Type B pancreatic cell (in vitro differentiated cells): Measurements from ENCODE around the gene ZCCHC24. TPM values are rescaled to one million over a fixed set of nuclear protein-coding genes. Genes with fewer than 3 reads are reported as not detected.
A peak's percentile ranks its signal among the peaks of the same experiment; 100 is the strongest.

Source experiments
- DNase-seq: peaks from one replicate; pipeline ENCODE4 v3.0.0; 2021; ENCODE audit warnings: mixed read lengths; ENCODE audit not compliant: unreplicated experiment; ENCODE audit errors: extremely low spot score
- H3K27ac Mint-ChIP-seq: 2 replicates; pipeline ENCODE4 v1.8.0; 2021; ENCODE audit warnings: mild to moderate bottlenecking, mixed read lengths
- H3K27me3 Mint-ChIP-seq: 2 replicates; pipeline ENCODE4 v1.8.0; 2021; ENCODE audit warnings: mixed read lengths
- H3K36me3 Mint-ChIP-seq: 2 replicates; pipeline ENCODE4 v1.8.0; 2021; ENCODE audit warnings: mixed read lengths
- H3K4me1 Mint-ChIP-seq: one replicate; pipeline ENCODE4 v1.8.0; 2021; ENCODE audit warnings: mixed read lengths; ENCODE audit not compliant: unreplicated experiment
- H3K4me3 Mint-ChIP-seq: 2 replicates; pipeline ENCODE4 v1.8.0; 2021; ENCODE audit warnings: mild to moderate bottlenecking, mixed read lengths
- H3K9me3 Mint-ChIP-seq: 2 replicates; pipeline ENCODE4 v1.8.0; 2021; ENCODE audit warnings: mixed read lengths
- total RNA-seq: library from RNA; stranded (reverse); gene quantifications from 2 replicates; pipeline ENCODE4 v1.2.1, GENCODE V29; 2021; ENCODE audit warnings: low replicate concordance
- TF ChIP-seq, protein P1 (sequence below): fragments of 200-600 bp; sonication (generic); conservative IDR thresholded peaks from 2 replicates; pipeline ENCODE4 v1.5.0; 2021; ENCODE audit warnings: antibody characterized with exemption, mild to moderate bottlenecking

The ZCCHC24 gene
- total RNA-seq, 1 donor from 2014 or later, result 29.1 TPM

DNA sequence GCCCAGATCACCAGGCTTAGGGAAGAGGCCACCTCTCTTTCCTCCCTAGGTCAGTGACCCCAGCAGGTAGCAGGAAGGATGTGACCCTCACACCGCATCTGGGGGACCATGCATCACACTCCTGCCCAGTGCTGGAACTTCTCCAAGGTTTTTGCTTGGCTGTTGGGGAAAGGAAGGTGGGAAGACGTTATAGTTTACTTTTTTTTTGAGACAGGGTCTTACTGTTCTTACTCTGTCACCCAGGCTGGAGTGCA lies 8.6 kb downstream of the ZCCHC24 start:
- Mint-ChIP-seq H3K4me3 (no peak overlapping the region), H3K36me3 (no peaks in the 10 kb centered on the region), H3K9me3 (no peaks in the 10 kb centered on the region), H3K4me1 (peaks cover 42% of the 10 kb centered on the region), H3K27ac (no peak overlapping the region), H3K27me3 (no peaks in the 10 kb centered on the region)
- TF ChIP-seq, protein P1, sequence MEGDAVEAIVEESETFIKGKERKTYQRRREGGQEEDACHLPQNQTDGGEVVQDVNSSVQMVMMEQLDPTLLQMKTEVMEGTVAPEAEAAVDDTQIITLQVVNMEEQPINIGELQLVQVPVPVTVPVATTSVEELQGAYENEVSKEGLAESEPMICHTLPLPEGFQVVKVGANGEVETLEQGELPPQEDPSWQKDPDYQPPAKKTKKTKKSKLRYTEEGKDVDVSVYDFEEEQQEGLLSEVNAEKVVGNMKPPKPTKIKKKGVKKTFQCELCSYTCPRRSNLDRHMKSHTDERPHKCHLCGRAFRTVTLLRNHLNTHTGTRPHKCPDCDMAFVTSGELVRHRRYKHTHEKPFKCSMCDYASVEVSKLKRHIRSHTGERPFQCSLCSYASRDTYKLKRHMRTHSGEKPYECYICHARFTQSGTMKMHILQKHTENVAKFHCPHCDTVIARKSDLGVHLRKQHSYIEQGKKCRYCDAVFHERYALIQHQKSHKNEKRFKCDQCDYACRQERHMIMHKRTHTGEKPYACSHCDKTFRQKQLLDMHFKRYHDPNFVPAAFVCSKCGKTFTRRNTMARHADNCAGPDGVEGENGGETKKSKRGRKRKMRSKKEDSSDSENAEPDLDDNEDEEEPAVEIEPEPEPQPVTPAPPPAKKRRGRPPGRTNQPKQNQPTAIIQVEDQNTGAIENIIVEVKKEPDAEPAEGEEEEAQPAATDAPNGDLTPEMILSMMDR, result no peak
- no peak for DNase-seq

DNA sequence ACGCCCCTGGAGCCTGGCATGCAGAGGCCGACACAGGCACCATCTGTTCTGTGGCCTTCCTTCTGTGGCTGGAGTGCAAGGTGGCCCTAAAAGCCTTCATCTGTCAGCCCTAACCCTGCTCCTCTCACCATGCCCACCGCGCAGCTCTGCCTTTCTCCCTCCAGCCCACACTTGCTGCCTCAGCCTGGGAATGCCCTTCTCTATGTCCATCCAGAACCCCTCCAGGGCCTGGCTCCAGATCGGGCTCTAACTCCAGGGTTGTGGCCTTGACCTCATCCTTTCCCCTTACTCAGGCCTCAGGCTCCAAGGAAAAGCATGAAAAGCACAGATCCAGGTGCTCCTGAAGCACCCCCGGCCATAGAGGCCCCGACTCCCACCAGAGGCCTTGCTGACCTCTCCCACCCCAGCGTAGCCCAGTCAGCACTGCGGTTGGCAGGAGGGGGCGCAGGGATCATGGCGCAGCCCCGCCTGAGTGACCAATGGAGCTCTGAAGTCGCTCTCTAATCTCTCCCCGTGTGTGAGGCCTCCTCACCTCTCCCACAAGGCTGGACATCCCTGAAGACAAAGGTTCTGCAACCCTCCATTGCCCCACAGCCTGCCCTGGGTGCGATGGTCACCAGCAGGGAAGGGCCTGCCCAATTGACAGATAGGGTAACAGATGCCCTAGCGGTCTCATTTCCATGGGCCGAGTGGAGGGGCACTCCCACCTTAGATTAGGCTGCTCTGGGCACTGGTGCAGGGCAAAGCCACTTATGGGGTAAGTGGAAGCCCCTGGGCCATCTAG lies 9.2 kb downstream of the ZCCHC24 start:
- TF ChIP-seq, protein P1, result no peak
- Mint-ChIP-seq H3K27me3 (no peaks in the 10 kb centered on the region), H3K9me3 (no peaks in the 10 kb centered on the region), H3K4me3 (peak overlapping the region; percentile 31), H3K4me1 (peaks cover 40% of the 10 kb centered on the region), H3K27ac (peak overlapping the region; percentile 36), H3K36me3 (no peaks in the 10 kb centered on the region)
- no peak for DNase-seq

GRCh38 chr10:79435271-79436065 lies 10.0 kb downstream of the ZCCHC24 start:
- no peaks in the 10 kb centered on the region for H3K36me3 Mint-ChIP-seq
- peaks cover 41% of the 10 kb centered on the region for H3K4me1 Mint-ChIP-seq
- TF ChIP-seq, protein P1, result no peak
- H3K4me3 Mint-ChIP-seq, result peak overlapping the region; percentile 31
- H3K9me3 Mint-ChIP-seq, result no peaks in the 10 kb centered on the region
- peak overlapping the region; percentile 36 for H3K27ac Mint-ChIP-seq
- no peak for DNase-seq
- no peaks in the 10 kb centered on the region for H3K27me3 Mint-ChIP-seq

DNA sequence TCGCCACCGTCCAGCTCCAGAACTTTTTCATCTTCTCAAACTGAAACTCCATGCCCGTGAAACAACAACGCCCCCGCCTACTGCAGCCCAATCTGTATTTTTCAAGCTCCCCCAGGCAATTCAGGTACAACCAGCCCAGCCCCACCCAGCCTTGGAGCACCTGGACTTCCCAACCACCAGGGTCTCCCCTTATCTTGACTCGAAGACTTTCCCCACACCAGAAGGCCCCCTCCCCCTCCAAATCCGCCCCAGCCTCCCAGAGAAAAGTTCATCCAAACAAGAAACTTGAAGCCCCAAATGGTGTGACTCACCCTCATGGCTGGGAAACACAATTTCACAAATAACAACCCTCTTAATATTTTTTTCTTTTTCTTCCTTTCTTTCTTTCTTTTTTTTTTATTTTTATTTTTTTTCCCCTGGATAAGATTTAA lies 10.6 kb downstream of the ZCCHC24 start:
- H3K36me3 Mint-ChIP-seq, result no peaks in the 10 kb centered on the region
- H3K27me3 Mint-ChIP-seq, result no peaks in the 10 kb centered on the region
- H3K4me3 Mint-ChIP-seq, result peak overlapping the region; percentile 11
- TF ChIP-seq, protein P1, result no peak
- peaks cover 44% of the 10 kb centered on the region for H3K4me1 Mint-ChIP-seq
- H3K27ac Mint-ChIP-seq, result peak overlapping the region; percentile 31
- no peaks in the 10 kb centered on the region for H3K9me3 Mint-ChIP-seq
- DNase-seq, result no peak

- Mint-ChIP-seq H3K4me3 (no peak overlapping the region), H3K27me3 (no peaks in the 10 kb centered on the region), H3K9me3 (no peaks in the 10 kb centered on the region), H3K27ac (peak overlapping the region; percentile 31), H3K4me1 (peaks cover 44% of the 10 kb centered on the region), H3K36me3 (no peaks in the 10 kb centered on the region)
- no peak for DNase-seq
- TF ChIP-seq, protein P1, result no peak
These were observed 11.2 kb downstream of the ZCCHC24 start for GRCh38 chr10:79434223-79434687.
